ENCODE data around the gene TBC1D22A.

The TBC1D22A gene

DNA sequence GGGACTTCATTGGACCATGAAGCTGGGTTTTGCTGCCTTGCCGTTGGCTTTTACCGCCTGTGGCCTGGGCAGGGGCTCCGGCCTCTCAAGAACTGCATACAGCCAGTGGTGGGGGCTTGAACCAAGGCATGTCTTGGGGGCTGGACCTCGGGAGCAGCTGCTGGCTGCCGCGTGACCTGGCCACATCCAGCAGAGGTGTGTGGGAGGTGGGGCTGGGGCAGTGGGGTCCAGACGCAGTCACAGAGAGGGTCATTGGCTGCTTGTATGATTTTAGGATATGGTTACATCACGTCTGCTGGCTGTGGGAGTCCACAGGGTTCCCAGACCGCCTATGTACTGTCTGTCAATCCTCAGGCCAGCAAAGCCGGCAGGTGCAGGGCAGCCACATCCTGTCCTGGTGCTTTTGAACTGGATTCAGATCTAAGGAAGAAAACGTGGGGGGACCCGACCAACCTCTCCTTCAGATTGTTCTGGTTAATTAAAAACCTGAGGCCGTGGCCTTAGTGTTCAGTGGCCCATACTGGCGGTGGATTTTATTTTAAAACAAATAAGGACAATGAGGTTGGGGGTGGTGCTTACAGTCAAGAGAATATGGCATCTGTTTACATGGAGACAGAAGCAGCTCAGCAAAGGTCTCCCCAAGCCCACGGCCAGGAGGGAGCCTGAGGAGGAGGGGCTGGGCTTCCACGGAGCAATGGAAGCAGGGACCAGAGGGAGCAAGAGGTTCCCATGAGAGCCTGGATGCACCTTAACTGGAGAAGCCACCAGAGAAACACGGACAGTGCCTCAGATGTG lies 426.0 kb downstream of the TBC1D22A start:
- no peak for DNase-seq (ENCODE audit: low read depth, low spot score)

DNA sequence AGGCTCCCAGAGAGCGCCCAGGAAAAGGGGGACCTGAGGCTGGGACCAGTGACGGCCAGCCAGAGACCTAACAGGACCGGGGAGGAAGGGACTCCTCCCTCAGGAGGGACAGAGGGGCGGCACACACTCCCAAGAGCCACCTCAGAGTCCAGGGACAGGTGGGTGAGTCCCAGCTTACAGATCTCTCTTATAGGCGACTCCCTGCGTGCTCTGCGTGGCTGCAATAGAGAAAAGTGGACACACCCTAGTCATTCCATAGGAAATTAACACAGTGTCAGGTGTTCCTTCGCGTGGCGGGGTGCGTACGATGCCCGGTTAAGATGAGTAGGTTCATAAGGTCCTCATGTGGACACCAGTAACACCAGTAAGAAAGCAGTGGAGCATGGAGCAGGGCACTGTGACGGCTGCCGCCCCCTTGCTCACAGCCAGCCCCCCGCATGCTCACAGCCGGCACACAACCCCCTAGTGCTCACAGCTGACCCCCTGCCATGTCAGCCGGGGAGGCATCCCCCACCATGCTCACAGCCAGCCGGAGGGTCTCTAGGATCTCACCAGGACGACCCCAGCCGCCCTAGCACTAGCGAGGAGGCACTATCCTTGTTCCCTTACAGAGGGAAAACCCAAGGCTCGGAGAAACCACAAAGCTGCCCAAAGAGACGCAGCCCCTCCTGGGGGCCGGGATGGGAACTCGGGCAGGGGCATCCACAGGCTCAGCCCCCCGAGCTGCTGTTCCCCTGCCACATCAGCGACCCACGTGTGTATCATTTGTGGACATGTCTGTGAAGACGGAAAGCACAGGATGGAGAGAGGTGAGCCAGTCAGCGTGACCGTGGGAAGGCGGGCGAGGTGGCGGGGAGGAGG lies 426.8 kb downstream of the TBC1D22A start:
- no peak for DNase-seq (ENCODE audit: low read depth, low spot score)

DNA sequence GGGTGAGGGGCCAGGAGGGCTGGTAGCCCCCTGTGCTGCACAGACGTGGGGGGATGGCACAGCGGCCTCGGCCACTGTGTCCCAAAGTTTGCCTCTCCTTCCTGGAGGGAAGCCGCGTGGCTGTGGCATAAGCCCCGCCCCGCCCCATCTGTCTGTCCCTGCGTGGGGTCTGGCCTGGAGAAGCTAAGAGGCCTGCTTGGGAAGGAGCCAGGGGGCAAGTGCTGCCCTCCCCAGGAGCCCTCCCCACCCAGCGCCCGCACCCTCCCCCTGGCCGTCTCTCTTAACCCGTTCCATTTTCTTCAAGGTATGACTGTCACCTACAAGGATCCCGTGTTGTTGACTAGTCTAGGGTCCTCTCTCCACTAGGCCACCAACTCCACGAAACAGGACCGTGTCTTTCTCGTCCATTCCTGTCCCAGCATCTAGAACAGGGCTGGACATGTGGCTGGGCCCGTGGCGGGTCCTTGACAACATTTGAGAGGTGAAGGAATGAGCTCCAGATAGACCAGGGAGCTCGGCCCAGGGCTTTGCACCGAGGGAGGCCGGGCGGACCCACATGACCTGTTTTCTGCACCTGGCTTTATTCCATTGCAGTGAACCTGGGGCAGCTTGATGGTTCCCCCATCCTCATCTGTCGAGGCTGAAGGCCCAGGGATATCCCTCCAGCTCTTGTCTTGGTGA lies 428.0 kb downstream of the TBC1D22A start:
- DNase-seq (ENCODE audit: low read depth, low spot score): no peak

DNA sequence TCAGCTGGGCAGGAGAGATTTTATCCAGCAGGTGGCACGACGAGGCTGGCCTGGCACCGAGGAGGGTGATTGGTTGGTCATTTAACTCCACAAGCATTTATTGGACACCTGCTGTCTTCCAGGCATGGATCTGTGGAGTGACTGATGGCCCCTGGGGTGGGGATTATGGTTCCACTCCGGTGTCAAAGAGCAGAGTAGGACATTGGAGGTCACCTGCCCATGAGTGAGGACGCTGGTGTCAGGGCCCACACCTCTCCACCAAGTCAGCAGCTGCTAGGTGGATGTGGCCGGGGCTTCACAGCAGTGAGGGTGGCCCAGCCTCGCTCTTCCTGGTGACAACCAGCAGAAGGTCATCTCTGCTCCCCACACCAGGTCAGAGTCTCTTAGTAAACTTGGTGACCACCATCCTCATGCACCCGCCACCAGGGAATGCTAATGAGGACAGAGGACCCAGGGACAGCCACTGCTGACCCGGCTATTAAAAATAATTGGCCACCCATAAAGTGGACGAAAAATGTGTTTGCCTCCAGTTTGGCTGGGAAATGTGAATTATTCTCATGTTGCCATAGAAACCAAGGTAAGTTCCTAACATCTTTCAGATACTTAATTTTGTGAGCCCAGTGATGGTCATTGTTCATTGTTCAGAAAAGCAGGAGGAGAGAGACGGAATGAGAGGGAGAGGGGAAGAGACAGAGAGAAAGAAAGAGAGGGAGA lies 428.7 kb downstream of the TBC1D22A start:
- DNase-seq (ENCODE audit: low read depth, low spot score): no peak

DNA sequence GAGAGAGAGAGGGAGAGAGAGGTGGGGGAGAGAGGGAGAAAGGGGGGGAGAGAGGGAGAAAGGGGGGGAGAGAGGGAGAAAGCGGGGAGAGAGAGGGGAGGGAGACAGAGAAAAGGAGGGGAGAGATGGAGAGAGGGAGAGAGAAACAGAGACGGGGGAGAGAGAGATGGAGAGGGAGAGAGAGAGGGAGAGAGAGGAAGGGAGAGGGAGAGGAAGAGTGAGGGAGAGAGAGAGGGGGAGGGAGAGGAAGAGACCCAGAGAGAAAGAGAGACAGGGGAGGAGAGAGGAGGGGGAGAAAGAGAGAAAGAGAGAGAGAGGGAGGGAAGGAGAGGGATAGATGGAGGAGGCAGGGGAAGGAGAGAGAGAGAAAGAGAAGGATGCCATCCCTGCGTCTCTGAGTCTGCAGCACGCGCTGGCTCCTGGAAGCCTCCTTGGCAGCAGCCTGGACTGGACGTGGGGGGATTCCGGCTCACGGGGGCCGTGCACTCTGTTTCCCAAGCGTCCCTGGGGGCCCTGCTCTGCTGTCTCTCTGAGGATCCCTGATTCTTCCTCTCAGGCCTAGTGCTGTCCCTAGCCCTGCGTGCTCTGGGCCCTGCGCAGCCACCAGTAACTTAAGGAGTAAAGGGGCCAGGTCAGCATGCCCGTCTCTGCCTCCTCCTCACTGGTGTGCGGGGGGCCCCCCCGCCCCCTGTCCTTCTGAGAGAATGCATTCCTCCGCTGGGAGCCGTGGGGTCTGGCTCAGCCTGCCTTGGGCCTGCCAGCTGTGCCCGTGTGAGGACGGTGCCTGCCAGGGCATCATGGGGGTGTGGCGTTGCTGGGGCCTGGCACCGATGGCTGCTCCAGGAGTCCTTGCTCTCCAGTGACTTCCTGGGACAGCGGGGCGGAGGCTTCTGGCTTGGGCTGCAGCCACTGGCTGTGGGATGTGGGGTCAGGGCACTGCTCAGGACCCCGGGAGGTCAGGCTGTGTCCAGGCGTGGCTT lies 429.5 kb downstream of the TBC1D22A start:
- DNase-seq (ENCODE audit: low read depth, low spot score): peak; percentile 11

DNA sequence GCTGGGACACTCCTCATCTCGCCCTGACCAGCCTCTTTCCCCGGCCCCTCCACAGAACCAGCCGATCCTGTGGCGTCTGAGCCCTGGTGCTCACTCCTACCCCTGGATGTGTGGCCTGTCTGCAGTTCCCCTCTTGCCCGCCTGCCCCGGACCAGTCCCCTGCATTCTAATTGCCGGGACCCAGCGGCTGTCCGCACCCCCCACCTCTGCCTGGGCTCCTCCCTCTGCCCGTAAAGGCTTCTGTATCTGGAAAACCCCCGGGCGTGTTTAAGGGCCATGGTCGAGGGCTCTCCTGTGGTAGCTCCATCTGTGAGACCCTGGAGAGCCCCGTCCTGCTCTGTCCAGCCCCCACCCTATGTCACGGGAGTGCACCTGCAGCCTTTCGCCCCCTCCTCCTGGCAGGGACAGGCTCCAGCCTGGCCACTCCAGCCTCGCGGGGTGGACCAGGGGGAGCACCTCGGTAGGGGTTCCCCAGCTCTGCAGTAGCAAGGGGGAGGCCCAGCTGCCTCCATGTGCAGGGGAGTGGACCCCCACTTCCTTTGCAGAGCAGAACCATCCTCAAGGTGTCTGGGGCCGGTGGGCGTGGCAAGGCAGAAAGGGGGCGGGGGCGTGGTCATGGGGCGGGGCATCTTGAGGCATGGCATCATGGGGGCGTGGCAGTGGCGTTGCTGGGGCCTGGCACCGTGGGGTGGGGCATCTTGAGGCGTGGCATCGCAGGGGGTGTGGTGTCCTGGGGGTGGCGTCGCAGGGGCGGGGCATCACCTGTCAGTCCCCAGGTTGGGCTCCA lies 430.4 kb downstream of the TBC1D22A start:
- no peak for DNase-seq (ENCODE audit: low read depth, low spot score)

DNA sequence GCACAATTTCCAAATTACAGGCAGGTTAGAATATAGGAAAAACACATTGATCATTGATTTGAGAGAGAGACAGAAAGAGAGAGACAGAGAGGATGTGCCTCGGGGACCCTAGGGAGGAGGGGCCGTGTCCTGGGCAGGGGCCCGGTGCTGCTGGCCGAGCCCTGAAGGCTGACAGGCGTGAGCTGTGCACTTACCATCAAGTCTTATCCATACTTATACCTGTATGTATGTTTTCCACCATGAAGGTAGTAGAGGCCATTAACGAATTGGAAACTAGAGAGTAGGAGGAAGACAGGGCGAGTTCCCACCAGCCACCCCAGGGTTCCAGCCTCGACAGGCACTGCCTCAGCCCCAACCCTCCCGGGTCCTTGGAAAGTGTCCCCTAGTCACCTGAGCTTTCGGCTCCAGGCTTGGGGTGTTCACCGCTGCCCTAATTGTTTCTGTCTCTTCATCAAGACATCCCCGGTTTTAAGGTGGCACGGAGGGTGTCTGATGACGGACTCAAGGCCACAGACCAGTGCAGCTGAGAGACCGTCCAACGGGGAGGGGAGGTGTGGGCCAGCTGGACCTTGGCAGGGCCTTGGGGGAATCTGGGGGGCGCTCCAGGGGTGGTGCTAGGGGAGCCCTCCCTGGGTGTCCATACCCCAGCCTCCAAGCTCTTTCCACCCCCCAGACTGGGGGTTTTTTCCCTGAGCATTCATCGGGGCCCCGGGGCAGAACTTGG lies 431.3 kb downstream of the TBC1D22A start:
- no peak for DNase-seq (ENCODE audit: low read depth, low spot score)

DNA sequence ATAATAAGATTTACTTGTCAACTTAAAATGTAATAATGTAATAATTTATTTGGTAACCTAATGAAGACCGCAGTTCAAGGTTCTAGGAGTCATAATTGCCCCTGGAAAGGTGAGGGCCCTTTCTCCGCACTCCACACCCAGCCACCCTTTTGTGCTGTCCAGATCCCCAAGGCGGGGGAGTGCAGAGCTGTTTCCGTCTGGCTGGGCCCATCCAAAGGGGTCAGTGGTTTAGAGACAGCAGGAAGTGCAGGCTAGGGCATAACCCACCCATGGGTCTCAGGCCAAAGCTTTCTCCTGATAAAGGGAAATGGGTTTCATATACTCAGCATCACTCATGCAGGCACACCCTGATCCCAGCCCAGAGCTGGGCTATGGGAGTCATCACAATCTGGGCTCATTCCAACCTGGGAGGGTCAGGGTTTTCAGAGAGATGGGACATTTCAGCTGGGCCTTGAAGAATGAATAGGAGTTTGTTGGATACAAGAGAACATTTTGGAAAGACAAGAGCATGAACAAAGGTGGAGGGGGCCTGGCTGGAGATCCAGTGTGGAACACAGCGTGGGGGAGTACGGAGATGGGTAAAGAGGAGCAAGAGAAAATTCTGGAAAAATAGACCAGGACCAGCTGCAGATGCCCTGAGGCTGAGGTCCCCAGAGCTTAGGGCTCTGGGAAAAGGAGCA lies 432.2 kb downstream of the TBC1D22A start:
- DNase-seq (ENCODE audit: low read depth, low spot score): no peak

DNA sequence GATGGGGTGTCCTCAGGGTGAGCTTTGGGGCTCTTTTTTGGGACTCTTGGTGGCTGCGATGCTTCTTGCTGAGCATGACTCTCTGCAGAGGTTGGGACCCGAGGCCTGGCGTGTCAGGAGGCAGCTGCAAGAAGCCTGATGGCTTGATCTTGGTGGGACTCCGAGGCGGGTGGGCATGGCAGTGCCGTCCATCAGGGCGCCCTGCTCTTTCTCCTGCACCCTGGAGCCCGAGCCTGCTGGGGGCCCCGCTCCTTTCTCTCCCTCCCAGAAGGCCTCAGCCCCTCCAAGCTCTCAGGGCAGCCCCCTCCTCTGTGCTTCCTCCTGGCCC lies 432.7 kb downstream of the TBC1D22A start:
- no peak for DNase-seq (ENCODE audit: low read depth, low spot score)

DNA sequence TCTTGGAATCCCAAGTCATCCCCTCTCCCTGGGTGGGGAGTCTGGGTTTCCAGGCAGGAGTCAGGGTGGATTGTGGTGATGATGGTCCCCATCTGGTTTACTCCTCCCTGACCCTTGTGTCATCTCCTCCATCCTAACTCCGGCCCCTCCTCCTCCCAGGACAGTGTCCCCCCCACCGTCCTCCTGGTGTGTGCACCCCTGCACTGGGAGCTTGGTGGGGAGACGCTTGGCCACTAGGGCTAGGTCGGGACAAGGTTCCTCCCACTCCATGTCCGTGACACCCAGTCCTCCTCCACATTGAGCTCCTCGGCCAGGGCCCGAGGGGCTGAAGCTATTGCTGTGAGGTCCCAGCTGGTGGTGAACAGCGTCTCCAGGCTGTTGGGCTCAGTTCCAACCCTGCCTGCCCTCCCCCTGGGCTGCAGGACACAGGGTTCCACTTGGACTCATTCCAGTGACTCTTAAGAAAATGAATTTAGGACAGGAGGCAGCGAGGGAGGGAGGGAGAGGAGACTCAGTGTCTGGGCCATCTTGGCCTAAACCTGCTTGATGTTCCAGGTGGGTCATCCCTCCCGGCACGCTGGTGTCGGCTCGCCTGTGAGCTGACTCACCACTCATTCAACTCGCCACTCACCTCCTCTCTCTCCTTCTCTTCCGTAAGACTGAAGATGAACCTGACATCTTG lies 433.2 kb downstream of the TBC1D22A start:
- DNase-seq (ENCODE audit: low read depth, low spot score): no peak

DNA sequence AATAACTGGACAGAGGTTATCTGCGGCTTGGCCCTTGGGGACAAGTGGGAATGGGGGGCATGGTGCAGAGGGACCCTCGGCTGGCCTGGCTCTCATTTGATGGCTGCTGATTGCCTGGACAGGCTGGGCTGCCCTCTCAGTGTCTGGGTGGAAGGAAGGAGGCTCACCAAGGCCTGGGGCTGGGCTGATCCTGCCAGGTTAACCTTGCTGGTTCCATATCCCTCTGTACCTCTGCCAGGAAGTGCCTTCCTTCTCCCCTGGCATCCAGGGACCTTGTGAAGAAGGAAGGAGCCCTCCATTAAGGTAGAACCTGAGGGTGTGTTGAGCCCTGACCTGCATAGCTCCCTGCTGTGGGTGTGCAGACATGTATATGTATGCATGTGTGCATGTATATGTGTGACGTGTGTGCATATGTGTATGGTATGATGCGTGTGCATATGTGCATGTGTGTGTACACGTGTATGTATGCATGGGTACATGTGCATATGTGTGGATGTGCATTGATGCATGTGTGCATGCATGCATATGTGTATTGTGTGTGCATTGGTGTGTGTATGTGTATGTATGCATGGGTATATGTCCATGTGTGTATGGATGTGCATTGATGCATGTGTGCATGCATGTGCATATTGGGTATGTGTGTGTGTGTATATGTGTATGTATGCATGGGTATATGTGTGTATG lies 433.9 kb downstream of the TBC1D22A start:
- no peak for DNase-seq (ENCODE audit: low read depth, low spot score)

DNA sequence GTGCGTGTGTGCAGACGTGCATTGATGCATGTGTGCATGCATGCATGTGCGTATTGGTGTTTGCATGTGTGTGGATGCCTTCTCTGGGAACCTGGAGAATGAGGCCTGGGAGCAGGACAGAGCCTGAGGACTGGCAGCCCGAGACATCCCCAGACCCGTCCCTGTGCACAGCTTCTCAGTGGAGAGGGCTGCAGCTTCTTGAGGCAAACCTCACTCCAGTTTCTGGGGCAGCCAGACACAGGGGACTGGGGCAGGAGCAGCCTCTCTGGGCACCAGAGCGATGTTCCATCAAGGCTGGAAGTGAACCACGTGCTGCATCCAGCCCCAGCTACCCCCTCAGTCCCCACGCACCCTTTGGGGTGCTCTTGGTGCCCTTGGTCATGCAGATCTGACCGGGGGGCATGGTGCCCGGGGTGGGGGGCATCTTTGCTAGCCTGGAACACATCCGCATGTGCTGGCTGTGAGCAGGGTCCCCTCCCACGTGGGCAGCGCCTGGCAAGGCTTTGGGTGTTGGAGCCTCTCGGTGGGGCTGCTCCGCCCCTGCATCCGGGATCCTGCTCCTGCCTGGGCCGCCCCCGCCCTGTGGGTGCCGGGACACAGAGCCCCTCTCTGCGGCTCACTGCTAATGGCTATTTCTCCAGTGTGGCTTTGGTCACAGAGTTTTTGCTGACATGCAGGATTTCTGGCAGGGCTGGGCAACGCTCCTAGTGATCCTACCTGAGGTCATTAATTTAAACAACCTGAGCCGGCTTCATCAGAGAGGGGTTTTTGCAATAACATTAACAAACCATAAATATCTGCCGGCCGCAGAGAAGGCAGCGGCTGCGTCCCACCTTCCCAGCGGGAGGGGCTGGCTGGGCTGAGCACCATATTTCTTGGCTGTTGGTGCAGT lies 434.7 kb downstream of the TBC1D22A start:
- DNase-seq (ENCODE audit: low read depth, low spot score): no peak

DNA sequence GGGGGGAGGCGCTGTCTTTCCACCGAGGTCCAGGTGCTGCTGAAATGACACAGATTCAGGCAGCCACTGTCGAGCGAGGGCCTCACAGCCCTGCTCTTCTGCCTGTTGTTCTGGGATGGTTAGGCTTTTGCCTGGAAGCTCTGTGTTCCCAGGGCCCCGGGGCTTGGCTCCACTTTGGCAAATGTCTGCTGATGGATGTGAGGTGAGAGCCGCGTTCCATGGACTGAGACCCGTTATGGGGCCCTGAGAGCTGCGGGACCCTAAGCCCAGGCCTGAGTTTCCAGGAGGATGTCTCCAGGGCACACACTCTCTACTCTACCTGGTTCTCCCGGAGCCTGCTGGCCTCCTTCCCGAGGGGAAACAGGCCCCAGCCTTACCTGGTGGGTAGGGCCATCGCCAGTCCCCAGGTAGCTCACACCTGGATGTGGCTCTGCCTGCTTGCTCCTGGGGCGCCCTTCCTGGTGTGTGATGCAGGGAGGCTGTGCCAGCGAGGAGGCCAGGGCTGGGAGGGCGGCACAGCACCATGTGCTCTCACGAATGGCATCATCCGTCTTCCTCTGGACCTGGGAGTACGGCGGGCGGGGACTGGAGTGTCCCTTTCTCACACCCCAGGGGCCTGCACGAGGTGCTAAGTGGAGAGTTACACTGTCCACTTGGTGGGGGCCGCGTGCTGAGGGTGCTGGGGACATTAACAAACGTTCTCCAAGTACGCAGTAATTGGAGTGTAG lies 435.5 kb downstream of the TBC1D22A start:
- no peak for DNase-seq (ENCODE audit: low read depth, low spot score)

DNA sequence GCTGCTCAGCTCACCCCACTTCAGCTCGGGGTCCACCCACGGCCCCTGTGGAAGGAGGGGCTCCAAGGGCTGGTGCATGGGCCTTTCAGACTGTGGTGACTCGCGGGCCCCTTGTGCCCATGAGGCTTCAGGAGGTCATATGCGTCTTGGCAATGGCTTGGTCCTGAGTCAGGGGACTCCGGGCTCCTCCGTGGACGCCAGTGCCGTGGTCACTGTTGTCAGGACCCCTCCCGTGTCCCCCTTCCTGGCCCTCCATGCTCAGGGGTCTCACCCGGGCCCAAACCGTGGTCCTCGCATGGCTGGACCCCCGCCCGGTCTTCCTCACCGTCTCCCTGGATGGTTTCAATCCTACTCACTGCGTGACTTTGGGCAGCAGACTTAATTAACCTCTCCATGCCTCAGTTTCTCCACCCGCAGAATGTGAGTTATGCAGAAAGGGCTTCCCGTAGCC lies 436.4 kb downstream of the TBC1D22A start:
- no peak for DNase-seq (ENCODE audit: low read depth, low spot score)

DNA sequence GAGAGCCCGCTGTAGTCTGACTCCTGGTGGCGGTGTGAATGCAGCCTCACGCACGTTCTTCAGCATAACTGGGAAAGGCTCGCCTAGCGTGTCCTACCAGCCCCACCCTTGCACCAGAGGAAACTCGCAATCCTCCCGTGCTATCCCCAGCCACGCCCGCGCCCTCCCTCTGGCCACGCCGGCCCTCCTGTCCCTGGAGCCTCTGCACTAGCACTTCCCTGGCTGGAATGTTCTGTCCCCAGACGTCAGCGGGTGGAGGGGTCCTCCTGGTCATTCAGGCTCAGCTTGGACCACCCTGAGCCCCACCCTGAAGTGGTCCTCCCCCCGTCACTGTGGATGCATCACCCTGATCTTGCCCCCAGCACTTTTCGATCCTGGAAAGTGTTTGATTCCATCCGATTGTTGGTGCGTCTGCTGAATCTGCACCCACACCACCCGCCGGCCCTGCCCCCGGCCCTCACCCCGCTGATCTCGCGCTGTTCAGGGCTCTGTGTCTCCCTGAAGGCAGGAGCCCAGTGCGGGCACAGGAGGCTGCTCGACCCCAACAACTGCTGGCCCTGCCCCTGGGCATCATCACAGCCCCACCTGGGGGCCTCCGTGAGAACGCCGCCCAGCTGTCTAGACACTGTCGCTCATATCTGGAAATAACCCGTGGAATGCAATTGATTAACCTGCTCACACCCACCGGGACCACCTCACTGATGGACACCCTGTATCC lies 437.0 kb downstream of the TBC1D22A start:
- no peak for DNase-seq (ENCODE audit: low read depth, low spot score)

Data from astrocyte of the hippocampus (primary cell).